ENCODE measurements around the gene TWNK. TPM values are rescaled to one million over a fixed set of nuclear protein-coding genes. Genes with fewer than 3 reads are reported as not detected.

Gene TWNK
- total and polyA plus RNA-seq, 9 of the 15 experiments (the other 6 are each of a cell fraction or from before 2014, with no cell fraction given): 11.6 to 34.7 (median 17.4) TPM

- no peak for TF ChIP-seq PYGO2 (tag; IDR thresholded peaks at IDR 0.05)
- no peak for TF ChIP-seq ZNF79 (CRISPR knock-in tag; IDR thresholded peaks at IDR 0.05; ENCODE audit: low read depth)
- peak; percentile 58; the same call in 1 of the 2 replicates for TF ChIP-seq ATF3 (IDR thresholded peaks at IDR 0.05)
- TF ChIP-seq ATF3 (CRISPR knock-in tag; conservative IDR thresholded peaks at IDR 0.05): no peak
- no peak for TF ChIP-seq ZNF778 (CRISPR knock-in tag; IDR thresholded peaks at IDR 0.05)
- 0 out of 2 replicates have a peak, but pooled peaks have one; percentile 12 for TF ChIP-seq HDAC2 (IDR thresholded peaks at IDR 0.05)
- no peak for TF ChIP-seq MTA1 (IDR thresholded peaks at IDR 0.05; ENCODE audit: borderline replicate concordance)
- no peak for TF ChIP-seq E2F3 (CRISPR knock-in tag; IDR thresholded peaks at IDR 0.05)
- no peak for TF ChIP-seq E2F1 (CRISPR knock-in tag; IDR thresholded peaks at IDR 0.05)
- TF ChIP-seq MAFF (IDR thresholded peaks at IDR 0.05; ENCODE audit: low read length): no peak
- no peak for TF ChIP-seq MAZ (CRISPR knock-in tag; conservative IDR thresholded peaks at IDR 0.05 in 1 of 2, IDR thresholded peaks at IDR 0.05 in 1 of 2)
- TF ChIP-seq PTTG1 (tag; IDR thresholded peaks at IDR 0.05; ENCODE audit: low read depth): no peak
- TF ChIP-seq TCF7L2 (IDR thresholded peaks at IDR 0.05; ENCODE audit: low read depth, low read length): no peak
Measured at GRCh38 chr10:101032637-101033224, 45.4 kb downstream of the TWNK start (continued).

All from K562 (cell line).